NCI-H1417 treated with DMSO at 0.1 percent for 48 hours (cell line): Measurements from ENCODE around the gene CCDC158.
"Not testable (repeated sequence)": the region's sequence is repeated elsewhere in the genome, so short reads cannot be mapped to it uniquely, and the experiment has no call there.

Source experiments
- DNase-seq: peaks from one replicate; lab custom pipeline; 2025; lab: John Stamatoyannopoulos, UW

The CCDC158 gene

DNA sequence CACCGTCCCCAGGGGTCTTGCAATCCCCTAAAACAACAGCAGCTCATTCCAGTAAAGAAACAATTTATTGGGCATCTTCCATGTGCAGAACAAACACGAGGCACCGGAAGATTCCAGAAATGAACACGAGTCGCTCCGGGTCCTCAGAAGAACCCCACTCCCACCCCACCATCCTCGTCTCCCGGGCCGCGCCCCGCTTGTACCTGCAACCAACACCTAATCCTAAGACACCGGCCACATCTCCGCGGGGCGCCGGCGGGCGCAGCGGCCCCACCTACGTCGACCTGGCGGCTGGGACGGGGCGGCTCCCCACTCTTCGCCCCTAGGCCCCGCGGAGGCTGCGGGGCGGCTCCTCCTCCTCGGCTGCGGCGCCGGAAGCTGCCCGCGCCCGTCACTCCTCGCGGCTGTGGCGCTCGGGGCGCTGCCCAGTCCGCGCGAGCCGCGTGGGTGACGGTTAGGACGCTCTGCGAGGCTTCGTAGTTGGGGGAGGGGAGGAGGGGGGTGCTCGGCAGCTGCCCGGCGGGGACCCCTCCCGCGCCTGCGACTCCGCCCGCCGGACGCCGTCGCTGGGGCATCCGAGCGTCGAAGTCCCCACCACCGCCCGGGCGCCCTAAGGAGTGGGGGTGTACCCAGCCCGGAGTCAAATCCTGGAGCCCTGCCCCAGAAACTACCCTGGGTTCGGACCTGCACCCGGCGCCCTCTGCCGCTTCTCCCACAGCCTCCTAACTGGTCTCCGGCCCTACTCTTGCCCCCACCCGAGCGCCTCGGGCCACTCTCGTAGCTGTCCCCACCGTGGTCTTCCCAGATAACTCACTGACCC lies at the start of gene CCDC158:
TSS of gene CCDC158 (minus strand) at position 380 of the 820 bp plus-strand sequence. CDS start 17,934 bp downstream, outside the sequence.
- DNase-seq = no peak

DNA sequence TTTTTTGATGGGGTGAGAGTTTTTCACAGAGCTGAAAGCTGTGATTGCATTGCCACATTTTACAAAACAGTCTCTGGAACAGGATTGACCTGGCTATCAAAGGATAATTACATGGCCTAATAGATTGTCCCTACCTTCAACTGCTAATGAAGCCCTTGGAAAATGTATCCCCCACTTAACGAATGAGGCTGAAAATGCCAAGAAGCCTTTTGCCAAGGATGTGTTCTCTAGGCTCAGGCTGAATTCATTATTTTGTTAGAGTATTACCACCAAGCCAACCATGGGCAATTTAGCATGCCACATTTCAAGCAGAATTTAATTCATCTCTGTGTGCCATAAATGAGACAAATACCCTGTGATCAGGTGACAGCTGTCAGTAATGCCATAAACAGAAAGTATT lies 49.6 kb upstream of the CCDC158 start:
- no peak for DNase-seq

DNA sequence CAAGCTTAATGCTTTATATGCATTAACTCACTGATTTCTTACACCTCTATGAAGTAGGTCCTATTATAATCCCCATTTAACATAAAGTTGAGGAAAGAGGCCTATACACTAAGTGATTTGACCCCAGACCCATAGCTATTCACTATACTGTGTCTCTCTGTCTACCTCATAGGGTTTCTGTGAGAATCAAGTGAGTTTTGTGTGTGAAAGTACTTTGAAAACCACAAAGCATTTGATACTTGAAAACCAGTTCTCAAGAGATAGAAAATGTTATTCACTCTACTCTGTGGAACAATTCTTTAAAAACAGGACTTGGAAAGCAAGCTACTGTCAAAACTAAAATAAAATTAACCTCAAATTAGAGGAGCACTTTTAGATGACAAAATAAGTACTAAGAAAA lies 49.1 kb upstream of the CCDC158 start:
- DNase-seq = no peak

DNA sequence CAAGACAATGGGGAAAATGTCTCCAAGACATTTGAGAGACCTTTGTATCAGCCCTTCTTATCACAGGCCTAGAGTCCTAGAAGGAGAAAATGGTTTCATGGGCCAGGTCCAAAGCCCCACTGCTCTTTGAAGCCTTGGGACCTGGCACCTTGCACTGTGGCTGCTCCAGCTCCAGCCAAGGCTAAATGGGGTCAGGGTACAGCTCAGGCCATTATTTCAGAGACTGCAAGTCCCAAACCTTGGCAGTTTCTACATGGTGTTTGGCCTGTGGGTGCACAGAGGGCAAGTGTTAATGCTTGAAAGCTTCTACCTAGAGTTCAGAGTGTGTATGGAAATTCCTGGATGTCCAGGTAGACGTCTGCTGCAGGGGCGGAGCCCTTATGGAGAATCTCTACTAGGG lies 42.6 kb upstream of the CCDC158 start:
- no peak for DNase-seq

DNA sequence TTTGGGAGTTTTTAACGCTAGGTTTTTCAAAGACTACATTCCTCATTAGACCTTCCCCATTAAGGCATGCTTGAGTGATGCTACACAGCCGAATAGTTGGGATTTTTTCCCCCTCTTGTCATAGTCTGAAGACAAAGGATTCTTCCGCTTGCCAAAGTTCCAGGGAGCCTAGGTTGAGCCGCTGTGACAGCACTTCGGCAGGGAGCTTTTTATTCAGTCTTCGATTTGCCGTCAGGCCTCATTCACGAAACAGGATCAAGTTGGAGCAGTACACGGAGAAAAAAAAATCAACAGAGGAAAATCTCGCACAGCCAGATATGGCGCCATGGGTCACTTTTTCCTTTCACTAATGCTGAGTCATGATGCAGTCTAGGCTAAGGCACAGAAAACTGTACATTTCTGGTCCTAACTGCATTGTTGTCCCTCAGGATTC lies 38.4 kb upstream of the CCDC158 start:
- DNase-seq = no peak

DNA sequence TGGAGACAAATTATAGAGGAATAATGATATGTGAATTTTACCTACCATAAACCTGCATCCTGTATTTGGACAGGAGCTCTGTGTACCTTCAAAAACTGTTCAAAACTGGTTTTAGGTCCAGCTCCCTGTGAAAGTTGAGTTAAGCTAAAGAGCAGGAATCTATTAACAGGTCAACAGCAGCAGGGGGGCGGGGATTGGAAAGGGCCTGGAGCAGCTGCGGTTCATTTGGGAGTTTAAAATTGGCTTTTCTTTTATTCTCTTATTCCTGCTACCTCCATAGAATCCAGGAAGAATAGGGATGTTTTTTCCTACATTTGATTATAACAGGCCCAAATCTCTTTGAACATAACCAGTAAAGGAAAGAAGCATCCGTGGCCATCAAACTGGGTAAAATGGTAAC lies 37.9 kb upstream of the CCDC158 start:
- no peak for DNase-seq

DNA sequence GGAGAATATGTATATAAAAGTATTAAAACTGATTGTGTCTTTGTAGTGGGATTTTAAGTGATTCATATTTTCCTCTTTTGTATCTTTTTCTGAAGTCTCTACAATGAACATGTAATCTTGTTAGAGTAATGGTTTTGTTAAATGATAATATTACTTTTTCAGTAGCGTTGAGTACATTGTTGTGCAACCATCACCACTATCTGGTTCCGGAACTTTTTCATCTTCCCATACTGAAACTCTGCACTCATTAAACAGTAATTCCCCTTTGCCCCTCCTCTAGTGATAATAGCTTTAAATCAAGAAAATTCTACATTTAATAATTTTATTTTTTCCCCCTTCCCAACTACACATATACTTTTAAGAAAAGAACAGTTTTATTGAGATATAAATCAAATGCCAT lies 37.4 kb upstream of the CCDC158 start:
- no peak for DNase-seq

DNA sequence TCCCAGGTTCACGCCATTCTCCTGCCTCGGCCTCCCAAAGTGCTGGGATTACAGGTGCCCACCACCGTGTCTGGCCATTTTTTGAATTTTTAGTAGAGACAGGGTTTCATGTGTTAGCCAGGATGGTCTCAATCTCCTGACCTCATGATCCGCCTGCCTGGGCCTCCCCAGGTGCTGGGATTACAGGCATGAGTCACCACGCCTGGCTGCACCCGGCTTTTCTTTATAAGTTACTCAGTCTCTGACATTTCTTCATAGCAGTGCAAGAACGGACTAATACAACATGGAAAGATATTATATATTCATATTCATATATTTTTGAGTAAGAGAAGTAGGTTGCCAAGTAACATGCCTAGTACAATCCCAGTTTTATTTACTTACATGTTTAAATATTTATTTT lies 36.9 kb upstream of the CCDC158 start:
- DNase-seq = no peak

DNA sequence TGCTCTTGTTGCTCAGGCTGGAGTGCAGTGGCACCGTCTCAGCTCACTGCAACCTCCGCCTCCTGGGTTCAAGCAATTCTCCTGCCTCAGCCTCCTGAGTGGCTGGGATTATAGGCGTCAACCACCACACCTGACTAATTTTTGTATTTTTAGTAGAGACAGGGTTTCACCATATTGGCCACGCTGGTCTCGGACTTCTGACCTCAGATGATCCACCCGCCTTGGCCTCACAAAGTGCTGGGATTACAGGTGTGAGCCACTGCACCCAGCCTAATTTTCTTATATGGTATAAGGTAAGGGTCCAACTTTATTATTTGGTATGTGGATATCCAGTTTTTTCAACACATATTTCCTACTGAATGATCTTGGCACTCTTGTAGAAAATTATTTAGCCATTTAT lies 33.1 kb upstream of the CCDC158 start:
- DNase-seq = not testable (repeated sequence)

DNA sequence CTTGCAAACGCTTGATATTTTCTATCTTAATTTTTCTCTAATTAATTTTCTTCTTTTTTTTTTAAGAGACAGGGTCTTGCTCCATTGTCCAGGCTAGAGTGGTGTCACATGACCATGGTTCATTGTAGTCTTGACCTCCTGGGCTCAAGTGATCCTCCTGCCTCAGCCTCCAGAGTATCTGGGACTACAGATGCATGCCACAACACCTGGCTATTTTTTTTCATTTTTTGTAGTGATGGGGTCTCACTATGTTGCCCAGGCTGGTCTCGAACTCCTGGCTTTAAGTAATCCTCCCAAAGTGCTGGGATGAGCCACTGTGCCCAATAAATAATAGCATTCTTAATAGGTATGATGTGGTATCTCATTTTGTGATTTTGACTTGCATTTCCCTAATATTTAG lies 32.3 kb upstream of the CCDC158 start:
- no peak for DNase-seq

DNA sequence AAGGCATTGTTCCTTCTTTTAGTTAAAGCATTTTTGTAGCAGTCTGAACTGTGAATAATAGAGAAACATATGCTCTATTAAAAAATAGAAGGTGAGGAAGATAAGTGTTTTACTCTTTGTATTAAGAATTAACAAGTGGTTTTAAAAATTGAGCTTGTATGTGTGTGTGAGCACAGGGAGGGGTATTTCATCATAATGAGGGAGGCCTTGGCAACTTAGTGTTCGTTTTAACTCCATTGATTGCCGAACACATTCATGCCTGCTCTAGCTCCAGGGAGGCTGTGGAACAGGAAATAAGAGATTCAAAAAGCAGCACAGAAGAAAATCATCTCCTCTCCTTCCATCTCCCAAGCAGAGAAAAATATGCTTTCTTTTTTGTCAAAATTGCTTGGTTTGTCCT lies 28.9 kb upstream of the CCDC158 start:
- no peak for DNase-seq

DNA sequence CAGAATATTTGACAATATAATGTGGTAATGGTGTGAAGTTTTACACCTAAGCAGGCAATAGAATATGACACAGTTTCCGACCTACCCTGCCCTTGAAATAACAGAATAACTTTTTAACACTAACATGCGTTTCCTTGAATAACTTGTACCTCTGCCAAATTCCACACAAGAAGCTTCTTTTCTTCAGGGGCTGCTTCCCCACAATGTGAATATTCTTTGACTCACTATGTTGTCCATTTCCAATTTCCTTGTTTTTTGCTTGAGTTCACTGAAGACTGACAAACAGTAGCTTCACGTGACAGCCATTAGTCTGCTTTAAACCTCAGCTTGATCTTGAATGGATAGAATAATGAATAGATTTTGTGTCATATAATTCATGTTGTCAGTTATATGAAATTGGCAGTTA lies 28.4 kb upstream of the CCDC158 start:
- no peak for DNase-seq

DNA sequence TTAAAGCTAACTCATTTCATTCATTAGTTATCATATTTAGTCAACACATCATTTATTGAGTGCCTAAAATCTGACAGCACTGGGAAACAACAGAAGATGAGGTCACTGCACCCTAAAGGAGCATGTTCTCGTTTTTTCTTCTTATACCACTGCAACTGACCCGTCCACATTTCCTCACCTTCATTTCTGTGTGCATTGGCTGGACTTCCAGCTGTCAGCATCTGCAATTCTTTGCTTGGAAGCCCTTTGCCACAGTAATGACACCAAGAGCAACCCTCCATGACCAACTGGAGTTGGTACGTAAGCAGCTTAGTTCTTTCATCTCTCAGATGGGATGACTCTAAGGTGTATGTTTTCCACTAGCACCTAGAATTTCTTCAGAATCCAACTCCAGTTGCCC lies 27.3 kb upstream of the CCDC158 start:
- no peak for DNase-seq

DNA sequence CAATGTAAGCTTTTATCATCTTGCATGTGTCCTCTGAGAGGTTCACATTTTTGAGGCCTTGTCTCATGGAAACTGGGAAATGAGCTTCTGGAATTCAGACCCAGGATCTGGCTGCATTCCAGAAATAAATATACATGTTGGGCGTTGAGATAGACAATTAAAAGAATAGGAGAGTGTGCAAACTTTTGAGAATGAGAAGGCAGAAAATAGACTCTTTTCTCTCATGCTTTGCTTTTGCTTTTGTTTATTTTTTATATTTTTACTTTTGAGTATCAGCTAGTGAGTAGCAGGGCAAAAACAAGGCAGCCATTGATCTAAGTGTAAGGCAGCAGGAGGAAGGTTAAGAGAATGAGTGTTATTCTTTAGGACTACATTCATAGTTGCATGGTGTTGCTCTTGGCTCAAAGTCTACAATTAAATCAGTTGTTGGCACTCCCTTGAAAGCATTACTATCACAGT lies 26.5 kb upstream of the CCDC158 start:
- DNase-seq = no peak

DNA sequence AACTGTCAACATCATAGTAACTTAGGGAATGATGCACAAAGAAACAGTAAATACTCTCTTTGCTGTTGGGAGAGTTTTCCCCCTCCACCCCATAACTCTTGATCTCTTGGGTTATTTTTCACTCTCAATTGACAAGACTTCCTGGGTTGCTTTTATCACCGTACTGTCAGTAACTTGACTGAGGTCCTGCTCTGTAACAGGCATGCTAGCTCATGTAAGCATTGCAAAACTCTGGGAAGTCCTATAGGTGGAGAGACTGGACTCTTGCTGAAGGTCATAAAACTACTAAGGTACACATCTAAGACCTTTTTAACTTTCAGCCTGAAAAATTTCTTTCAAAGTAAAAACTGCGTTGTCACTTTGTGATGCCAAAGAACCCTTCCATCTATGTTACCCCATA lies 25.0 kb upstream of the CCDC158 start:
- DNase-seq = no peak

DNA sequence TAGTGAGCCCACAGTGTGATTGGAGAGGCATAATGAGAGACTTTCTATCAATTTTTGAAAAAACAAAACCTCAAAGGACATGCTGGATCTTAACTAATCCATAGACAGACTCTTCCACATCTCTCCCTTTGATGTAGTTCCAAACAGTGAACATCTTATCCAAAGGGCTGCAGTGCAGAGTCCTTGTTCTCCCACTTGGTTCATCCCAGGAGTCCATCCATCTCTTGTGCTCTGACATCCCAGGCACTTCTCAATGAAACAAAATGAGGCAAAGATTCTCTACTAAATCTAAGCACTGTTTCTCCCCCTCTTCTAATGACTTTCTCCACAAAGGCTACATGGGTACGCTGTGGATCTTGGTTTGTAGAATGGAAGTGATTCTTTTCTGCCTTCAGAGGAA lies 22.4 kb upstream of the CCDC158 start:
- no peak for DNase-seq

DNA sequence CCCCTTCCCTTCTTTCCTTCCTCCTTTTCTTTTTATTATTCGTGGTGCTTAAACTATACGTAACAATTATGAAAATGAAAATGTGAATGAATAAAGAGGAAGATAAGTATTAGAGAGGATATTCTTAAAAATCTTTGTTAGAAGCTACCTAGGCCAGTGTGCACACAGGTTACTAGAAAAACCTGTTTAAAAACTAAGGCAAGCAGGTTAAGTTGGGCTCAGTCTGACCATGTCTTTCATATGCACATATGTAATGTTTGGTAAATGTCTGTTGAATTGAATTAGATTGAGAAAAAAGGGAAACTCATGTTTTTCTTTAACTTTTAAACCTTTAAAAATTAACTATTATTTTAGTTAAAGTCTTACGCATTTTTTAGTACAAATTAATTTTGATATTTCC lies 21.9 kb upstream of the CCDC158 start:
- no peak for DNase-seq

DNA sequence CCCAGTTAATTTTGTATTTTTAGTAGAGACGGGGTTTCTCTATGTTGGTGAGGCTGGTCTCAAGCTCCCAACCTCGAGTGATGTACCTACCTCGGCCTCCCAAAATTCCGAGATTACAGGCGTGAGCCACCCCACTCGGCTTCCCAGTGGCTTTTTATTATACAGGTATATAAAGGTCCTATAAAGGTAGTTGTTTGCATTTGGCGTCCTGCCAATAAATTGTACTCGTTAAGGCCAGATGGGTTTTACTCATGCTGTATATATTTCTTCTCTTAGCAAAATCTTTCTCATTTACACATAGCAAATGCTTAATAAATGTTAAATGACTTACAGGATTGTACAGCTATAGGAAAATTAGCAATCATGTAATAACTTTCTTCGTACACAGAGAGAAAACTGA lies 20.9 kb upstream of the CCDC158 start:
- no peak for DNase-seq

DNA sequence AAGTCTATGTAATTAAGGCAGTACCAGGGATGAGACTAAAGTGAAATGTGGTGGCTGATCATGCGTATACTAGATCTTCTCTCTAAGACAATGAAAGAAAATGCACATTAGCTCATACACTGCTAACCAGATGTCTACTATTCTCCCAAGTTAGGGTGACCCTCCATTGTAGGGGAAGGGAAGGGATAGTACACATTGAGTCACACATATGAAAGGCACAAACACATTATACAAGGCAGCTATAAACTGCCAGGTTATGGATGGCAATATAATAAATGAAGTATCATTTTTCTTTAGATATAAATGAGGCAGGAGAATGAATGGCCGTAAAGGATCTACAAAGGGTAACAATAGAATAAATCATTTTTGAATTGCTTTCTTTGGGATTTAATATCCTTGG lies 18.6 kb upstream of the CCDC158 start:
- DNase-seq = no peak

DNA sequence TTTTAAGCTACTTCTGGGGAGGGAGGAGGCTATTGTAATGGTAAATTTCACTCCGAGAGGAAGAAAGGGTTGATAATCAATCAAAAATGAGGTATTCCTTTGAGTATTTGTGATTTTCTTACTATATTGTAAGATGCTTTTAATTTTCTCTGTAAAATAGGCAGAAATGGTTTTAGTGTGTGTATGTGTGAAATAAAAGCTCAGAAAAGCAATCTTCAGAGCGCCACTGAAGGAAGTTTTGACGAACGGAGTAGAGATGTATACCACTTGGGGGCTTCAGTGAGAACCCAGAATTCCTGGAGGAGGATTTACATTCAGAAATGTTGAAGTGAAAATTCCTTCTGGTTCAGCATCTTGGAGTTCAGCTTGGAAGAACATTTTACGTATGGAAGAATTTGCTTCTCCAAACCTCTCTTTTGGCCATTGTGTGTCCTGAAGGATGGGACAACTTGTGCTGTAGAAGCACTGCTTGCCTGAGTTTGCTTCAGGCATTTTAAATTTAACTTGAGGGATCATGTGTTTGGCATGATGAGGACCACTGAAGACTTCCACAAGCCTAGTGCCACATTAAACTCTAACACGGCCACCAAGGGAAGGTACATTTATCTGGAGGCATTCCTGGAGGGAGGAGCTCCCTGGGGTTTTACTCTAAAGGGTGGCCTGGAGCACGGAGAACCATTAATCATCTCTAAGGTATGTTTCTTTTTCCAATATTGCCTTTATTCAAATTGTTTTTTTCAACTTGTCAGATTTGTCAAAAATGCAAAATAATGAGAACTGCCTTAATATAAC lies 14.8 kb upstream of the CCDC158 start:
- DNase-seq = no peak

DNA sequence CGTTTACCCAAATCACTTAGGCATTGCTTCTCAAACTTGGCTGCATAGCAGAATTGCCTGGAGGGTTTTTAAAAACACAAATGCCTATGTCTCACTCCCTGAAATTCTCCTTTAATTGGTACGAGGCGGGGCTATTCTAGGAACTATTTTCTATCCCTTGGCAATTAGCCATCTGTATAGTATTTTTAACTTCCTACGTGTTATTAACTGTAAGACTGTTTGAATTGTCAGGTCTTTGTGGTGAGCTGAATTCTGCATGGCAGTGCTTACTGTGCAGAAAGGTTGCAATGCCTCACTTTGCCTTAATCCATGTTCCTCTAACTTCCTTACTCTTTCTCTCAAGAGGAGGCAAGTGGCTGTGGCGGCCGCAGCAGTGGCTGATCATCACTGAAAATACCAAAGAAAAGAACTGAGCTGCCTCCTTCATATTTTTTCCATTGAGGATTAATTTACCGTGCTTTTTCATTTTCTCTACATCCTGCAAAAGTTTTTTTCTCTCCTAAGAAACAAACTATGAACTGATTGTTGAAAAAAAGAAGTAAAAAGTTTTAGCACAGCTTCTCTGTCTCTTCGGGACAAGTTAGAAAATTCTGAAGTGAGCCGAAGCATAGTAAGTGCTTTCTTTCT lies 14.1 kb upstream of the CCDC158 start, which contains the start of gene SHROOM3:
TSS of gene SHROOM3 (plus strand) at position 329 of the 627 bp plus-strand sequence. CDS start 824 bp downstream, outside the sequence.
- no peak for DNase-seq

DNA sequence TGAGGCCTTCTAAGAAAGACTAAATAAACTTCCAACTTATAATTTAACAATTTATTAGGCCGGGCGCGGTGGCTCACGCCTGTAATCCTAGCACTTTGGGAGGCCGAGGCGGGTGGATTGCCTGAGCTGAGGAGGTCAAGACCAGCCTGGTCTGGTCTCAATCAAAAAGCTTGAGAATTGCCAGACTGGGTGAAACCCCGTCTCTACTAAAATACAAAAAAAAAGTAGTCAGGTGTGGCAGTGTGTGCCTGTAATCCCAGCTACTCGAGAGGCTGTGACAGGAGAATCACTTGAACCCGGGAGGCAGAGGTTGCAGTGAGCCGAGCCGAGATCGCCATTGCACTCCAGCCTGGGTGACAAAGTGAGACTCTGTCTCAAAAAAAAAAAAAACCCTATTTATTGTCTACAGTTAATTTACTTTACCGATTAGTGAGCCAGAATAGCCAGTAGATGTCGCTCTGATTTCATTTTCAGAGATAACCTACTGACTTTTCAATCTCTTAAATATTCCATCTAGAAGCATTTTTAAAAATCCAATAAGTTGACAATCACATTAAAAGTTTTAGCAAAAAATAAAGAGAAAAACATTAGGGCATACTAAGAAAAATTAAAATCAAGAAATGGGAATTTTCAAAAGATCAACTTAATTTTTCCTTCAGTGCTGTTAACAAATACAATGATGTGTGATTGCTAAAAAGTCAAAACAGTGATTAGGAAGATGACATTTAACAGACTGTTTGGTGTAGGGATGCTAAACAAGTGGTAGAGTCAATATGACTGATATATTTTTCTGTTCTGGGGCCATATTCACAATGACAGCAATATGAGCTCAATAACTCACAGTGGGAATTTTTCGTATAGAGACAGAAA lies 9.8 kb upstream of the CCDC158 start:
- peak; percentile 43 for DNase-seq
